Activated naive CD8-positive, alpha-beta T cell treated with anti-CD3 and anti-CD28 coated beads, Interleukin-2, amount 10 ng/mL, durations not matched to agents 7 days and 5 days (primary cell): Measurements from ENCODE around the gene DDX1. TPM values are rescaled to one million over a fixed set of nuclear protein-coding genes. Genes with fewer than 3 reads are reported as not detected.
"Not testable (repeated sequence)": the region's sequence is repeated elsewhere in the genome, so short reads cannot be mapped to it uniquely, and the experiment has no call there.

Experiments
- ATAC-seq: fragments of 150-1000 bp; cut with Tn5 transposase; one replicate; pipeline ENCODE4 v1.10.0; 2021; ENCODE audit warnings: low read depth, moderate library complexity
- POLR2A ChIA-PET: fragments of 350-600 bp; sonication (Branson Sonifier 250); formaldehyde crosslinking; loops from one replicate; lab custom pipeline; 2021; ENCODE audit warnings: antibody characterized with exemption; lab: Charles Lee
- DNase-seq: peaks from one replicate; pipeline ENCODE4 v3.0.0; 2021
- H3K27ac Mint-ChIP-seq: one replicate; pipeline ENCODE4 v1.8.0; 2022; ENCODE audit warnings: mild to moderate bottlenecking, mixed read lengths
- H3K27me3 Mint-ChIP-seq: one replicate; pipeline ENCODE4 v1.8.0; 2022; ENCODE audit warnings: mild to moderate bottlenecking, moderate library complexity, mixed read lengths
- H3K36me3 Mint-ChIP-seq: one replicate; pipeline ENCODE4 v1.8.0; 2021; ENCODE audit warnings: mild to moderate bottlenecking, mixed read lengths
- H3K4me1 Mint-ChIP-seq: one replicate; pipeline ENCODE4 v1.8.0; 2021; ENCODE audit warnings: mixed read lengths
- H3K4me3 Mint-ChIP-seq: one replicate; pipeline ENCODE4 v1.8.0; 2022; ENCODE audit warnings: mild to moderate bottlenecking, moderate library complexity, mixed read lengths
- H3K9me3 Mint-ChIP-seq: one replicate; pipeline ENCODE4 v1.8.0; 2021; ENCODE audit warnings: mixed read lengths
- total RNA-seq, 2 experiments: library from RNA; stranded (reverse); gene quantifications; one replicate each; pipeline ENCODE4 v1.2.3, GENCODE V29; 2021

The DDX1 gene
- total RNA-seq, 2 experiments from 2014 or later, result 55.9 to 59.1 TPM

- H3K27me3 Mint-ChIP-seq, result no peaks in the 10 kb centered on the region
- H3K27ac Mint-ChIP-seq, result no peak overlapping the region
- DNase-seq (no peak), ATAC-seq (no peak)
- POLR2A ChIA-PET, result no interaction called here
- peaks cover 25% of the 10 kb centered on the region for H3K36me3 Mint-ChIP-seq
- H3K4me3 Mint-ChIP-seq, result no peak overlapping the region
- H3K9me3 Mint-ChIP-seq, result no peaks in the 10 kb centered on the region
- peaks cover 6% of the 10 kb centered on the region for H3K4me1 Mint-ChIP-seq
Observed at GRCh38 chr2:15617778-15618448, 26.2 kb downstream of the DDX1 start.

- DNase-seq, result no peak
- Mint-ChIP-seq H3K27me3 (no peaks in the 10 kb centered on the region), H3K27ac (no peak overlapping the region), H3K36me3 (peaks cover 27% of the 10 kb centered on the region), H3K4me1 (peaks cover 6% of the 10 kb centered on the region), H3K9me3 (no peaks in the 10 kb centered on the region), H3K4me3 (no peak overlapping the region)
- ATAC-seq, result no peak
- POLR2A ChIA-PET, result no interaction called here
Observed at GRCh38 chr2:15618449-15618855, 26.8 kb downstream of the DDX1 start.

- POLR2A ChIA-PET, result no interaction called here
- H3K36me3 Mint-ChIP-seq, result peaks cover 31% of the 10 kb centered on the region
- H3K4me1 Mint-ChIP-seq, result peaks cover 6% of the 10 kb centered on the region
- no peaks in the 10 kb centered on the region for H3K27me3 Mint-ChIP-seq
- no peak overlapping the region for H3K27ac Mint-ChIP-seq
- H3K4me3 Mint-ChIP-seq, result no peak overlapping the region
- ATAC-seq (no peak), DNase-seq (no peak)
- H3K9me3 Mint-ChIP-seq, result no peaks in the 10 kb centered on the region
Observed at GRCh38 chr2:15619076-15619475, 27.4 kb downstream of the DDX1 start.

DNA sequence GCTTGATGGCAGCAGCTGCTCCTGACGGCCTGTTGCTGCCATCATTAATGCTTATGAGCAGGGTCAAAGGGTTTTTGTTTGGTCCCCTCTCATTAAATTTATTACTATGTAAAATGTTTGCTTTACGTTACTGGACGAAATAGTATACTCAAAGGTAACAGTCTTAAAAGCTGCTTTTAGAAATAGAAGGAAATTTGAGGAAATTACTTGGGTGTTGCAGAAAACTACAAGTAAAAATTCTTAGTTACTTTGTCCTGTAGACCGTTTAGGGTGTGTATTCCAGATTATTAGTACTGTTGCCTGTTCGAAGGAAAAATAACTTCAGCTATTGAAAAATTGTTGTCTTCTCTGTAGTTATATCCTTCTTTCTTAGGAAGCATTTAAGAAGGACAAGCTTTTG lies 27.8 kb downstream of the DDX1 start:
- no peak overlapping the region for H3K27ac Mint-ChIP-seq
- H3K4me3 Mint-ChIP-seq, result no peak overlapping the region
- no peak for DNase-seq
- H3K9me3 Mint-ChIP-seq, result no peaks in the 10 kb centered on the region
- H3K36me3 Mint-ChIP-seq, result peaks cover 36% of the 10 kb centered on the region
- peaks cover 6% of the 10 kb centered on the region for H3K4me1 Mint-ChIP-seq
- no peak for ATAC-seq
- POLR2A ChIA-PET, result no interaction called here
- no peaks in the 10 kb centered on the region for H3K27me3 Mint-ChIP-seq

DNA sequence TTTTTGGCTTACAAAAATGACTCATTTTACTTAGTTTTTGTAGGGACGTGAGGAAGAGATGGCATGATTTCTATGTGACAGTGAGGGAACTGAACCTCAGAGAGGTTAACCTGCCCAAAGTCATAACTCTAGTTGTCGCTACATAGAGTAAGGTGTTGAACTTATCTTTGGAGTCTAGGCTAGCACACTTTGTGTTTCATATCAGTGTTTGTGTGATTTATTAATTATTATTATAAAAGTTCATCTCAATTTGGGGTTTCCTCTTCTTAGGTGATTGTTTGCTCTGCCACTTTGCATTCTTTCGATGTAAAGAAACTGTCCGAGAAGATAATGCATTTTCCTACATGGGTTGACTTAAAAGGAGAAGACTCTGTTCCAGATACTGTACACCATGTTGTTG lies 28.3 kb downstream of the DDX1 start:
- H3K27me3 Mint-ChIP-seq, result no peaks in the 10 kb centered on the region
- DNase-seq (no peak), ATAC-seq (no peak)
- no peak overlapping the region for H3K4me3 Mint-ChIP-seq
- peaks cover 5% of the 10 kb centered on the region for H3K4me1 Mint-ChIP-seq
- H3K36me3 Mint-ChIP-seq, result peaks cover 37% of the 10 kb centered on the region
- H3K9me3 Mint-ChIP-seq, result no peaks in the 10 kb centered on the region
- no peak overlapping the region for H3K27ac Mint-ChIP-seq
- POLR2A ChIA-PET, result no interaction called here

DNA sequence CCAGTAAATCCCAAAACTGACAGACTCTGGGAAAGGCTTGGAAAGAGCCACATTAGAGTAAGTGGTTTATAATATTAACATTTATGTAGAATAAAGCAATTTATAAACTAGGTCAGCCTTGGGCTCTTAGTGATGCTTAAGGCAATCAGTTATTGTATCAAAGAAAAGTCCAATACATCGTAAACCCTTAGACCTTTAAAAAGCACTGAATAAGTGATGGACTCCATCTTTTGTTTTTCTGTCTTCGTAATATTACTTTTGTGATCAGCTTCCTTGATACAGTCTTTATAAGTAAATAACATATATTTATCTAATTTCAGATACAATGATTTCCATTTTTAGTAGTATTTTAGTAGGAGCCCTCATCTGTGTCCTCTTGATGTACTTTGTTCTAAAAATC lies 28.7 kb downstream of the DDX1 start:
- Mint-ChIP-seq H3K9me3 (no peaks in the 10 kb centered on the region), H3K4me1 (peaks cover 1% of the 10 kb centered on the region), H3K36me3 (peaks cover 34% of the 10 kb centered on the region), H3K4me3 (no peak overlapping the region), H3K27ac (no peak overlapping the region), H3K27me3 (no peaks in the 10 kb centered on the region)
- POLR2A ChIA-PET, result no interaction called here
- no peak for ATAC-seq
- no peak for DNase-seq

DNA sequence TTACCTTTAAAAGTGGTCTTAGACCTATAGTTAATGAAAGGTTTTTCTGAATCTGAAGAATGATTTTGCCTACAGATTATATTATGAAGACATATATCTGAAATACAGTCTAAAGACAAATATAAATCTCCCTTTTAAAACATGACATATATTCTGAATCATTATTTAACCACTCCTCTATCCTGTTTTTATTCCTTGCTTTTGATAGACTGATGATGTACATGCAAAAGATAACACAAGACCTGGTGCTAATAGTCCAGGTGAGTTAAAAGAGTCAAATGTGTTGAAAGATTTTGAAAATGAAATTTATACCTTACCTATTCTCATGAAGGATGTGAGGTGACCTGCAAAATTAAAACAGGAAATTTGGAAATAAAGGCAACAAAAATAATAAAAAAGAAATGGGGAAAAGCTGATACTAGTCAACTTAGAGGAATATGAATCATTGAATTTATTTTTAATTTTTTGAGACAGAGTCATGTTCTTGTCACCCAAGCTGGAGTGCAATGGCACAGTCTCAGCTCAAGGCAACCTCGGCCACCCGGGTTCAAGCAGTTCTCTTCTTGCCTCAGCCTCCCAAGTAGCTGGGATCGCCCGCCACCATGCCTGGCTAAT lies 29.3 kb downstream of the DDX1 start:
- peaks cover 36% of the 10 kb centered on the region for H3K36me3 Mint-ChIP-seq
- no peak for ATAC-seq
- H3K27ac Mint-ChIP-seq, result no peak overlapping the region
- H3K4me1 Mint-ChIP-seq, result no peaks in the 10 kb centered on the region
- DNase-seq, result no peak
- no peaks in the 10 kb centered on the region for H3K27me3 Mint-ChIP-seq
- POLR2A ChIA-PET, result no interaction called here
- H3K4me3 Mint-ChIP-seq, result no peak overlapping the region
- H3K9me3 Mint-ChIP-seq, result no peaks in the 10 kb centered on the region

- DNase-seq, H3K4me1 Mint-ChIP-seq, H3K27me3 Mint-ChIP-seq, H3K9me3 Mint-ChIP-seq, H3K27ac Mint-ChIP-seq, ATAC-seq, H3K4me3 Mint-ChIP-seq: not testable (repeated sequence)
- POLR2A ChIA-PET, result interaction anchor here (0.7 kb wide), 1 partner anchor 499 kb away, joined by 3 read pairs; no protein-coding TSS in a partner anchor
- H3K36me3 Mint-ChIP-seq, result peaks cover 35% of the 10 kb centered on the region
Observed at GRCh38 chr2:15621472-15621870, 29.8 kb downstream of the DDX1 start.

- H3K4me1 Mint-ChIP-seq, result no peaks in the 10 kb centered on the region
Observed at GRCh38 chr2:15622214-15622613, 30.5 kb downstream of the DDX1 start.

DNA sequence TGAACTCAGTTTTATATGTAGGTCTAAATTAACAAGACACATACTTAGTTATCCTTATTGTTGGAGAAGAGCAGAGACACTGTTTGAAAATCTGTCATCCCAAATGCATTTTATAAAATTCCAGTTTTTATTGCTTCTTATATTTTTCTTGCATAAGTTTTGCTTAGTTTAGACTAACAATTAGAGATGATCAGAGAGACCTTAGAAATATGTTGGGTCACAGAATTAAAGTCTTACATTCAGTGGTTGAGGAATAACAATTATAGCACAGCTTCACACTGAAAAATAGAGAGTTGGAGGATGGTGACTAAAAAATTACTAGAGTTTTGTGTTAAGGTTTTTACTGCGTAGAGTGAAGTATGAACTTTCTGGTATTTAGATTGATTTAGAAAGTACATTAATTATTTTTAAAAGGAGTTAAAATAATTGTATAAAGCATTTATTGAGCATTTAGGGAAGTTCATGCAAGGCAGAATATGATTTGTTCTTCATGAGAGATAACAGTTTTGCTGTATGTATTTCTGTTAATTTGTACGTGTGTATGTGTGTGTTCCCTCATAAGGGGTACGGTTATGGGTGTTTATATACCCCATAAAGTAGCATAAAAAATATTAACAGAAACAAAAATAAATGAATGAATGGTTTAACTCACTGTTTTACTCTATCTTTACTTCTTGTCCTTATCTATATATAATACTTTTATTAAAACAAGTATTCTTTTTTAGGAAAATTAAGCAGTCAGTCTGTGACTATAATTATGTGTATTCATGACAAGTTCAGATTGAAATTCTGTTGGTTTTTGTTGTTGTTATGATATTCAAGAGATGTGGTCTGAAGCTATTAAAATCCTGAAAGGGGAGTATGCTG lies 31.2 kb downstream of the DDX1 start:
- H3K27me3 Mint-ChIP-seq, result no peaks in the 10 kb centered on the region
- ATAC-seq (no peak), DNase-seq (no peak)
- H3K4me3 Mint-ChIP-seq, result no peak overlapping the region
- H3K27ac Mint-ChIP-seq, result no peak overlapping the region
- H3K36me3 Mint-ChIP-seq, result peaks cover 34% of the 10 kb centered on the region
- no peaks in the 10 kb centered on the region for H3K9me3 Mint-ChIP-seq
- H3K4me1 Mint-ChIP-seq, result no peaks in the 10 kb centered on the region
- POLR2A ChIA-PET, result no interaction called here

More at GRCh38 chr2:15622214-15622613, 30.5 kb downstream of the DDX1 start:
- POLR2A ChIA-PET, result interaction anchor here (0.7 kb wide), 1 partner anchor 498 kb away, joined by 3 read pairs; no protein-coding TSS in a partner anchor
- Mint-ChIP-seq H3K36me3 (peaks cover 34% of the 10 kb centered on the region), H3K9me3 (no peaks in the 10 kb centered on the region), H3K27ac (no peak overlapping the region), H3K27me3 (no peaks in the 10 kb centered on the region), H3K4me3 (no peak overlapping the region)
- DNase-seq (no peak), ATAC-seq (no peak)

GRCh38 chr2:15623481-15623796 lies 31.8 kb downstream of the DDX1 start:
- ATAC-seq (no peak), DNase-seq (no peak)
- POLR2A ChIA-PET, result no interaction called here
- no peaks in the 10 kb centered on the region for H3K27me3 Mint-ChIP-seq
- H3K36me3 Mint-ChIP-seq, result peaks cover 34% of the 10 kb centered on the region
- H3K9me3 Mint-ChIP-seq, result no peaks in the 10 kb centered on the region
- H3K4me3 Mint-ChIP-seq, result no peak overlapping the region
- H3K27ac Mint-ChIP-seq, result no peak overlapping the region
- H3K4me1 Mint-ChIP-seq, result no peaks in the 10 kb centered on the region

GRCh38 chr2:15623898-15624541 lies 32.4 kb downstream of the DDX1 start:
- no peaks in the 10 kb centered on the region for H3K4me1 Mint-ChIP-seq
- no peaks in the 10 kb centered on the region for H3K9me3 Mint-ChIP-seq
- no peak overlapping the region for H3K27ac Mint-ChIP-seq
- H3K27me3 Mint-ChIP-seq, result no peaks in the 10 kb centered on the region
- POLR2A ChIA-PET, result no interaction called here
- H3K4me3 Mint-ChIP-seq, result no peak overlapping the region
- H3K36me3 Mint-ChIP-seq, result peaks cover 37% of the 10 kb centered on the region
- no peak for DNase-seq
- ATAC-seq, result no peak

GRCh38 chr2:15624903-15625302 lies 33.2 kb downstream of the DDX1 start:
- no peak for DNase-seq
- no peaks in the 10 kb centered on the region for H3K4me1 Mint-ChIP-seq
- POLR2A ChIA-PET, result no interaction called here
- no peak overlapping the region for H3K27ac Mint-ChIP-seq
- no peak overlapping the region for H3K4me3 Mint-ChIP-seq
- H3K27me3 Mint-ChIP-seq, result no peaks in the 10 kb centered on the region
- ATAC-seq, result no peak
- no peaks in the 10 kb centered on the region for H3K9me3 Mint-ChIP-seq
- peaks cover 37% of the 10 kb centered on the region for H3K36me3 Mint-ChIP-seq
